ENCODE measurements around the gene SLC2A3. TPM values are rescaled to one million over a fixed set of nuclear protein-coding genes. Genes with fewer than 3 reads are reported as not detected.
"Not testable (repeated sequence)": the region's sequence is repeated elsewhere in the genome, so short reads cannot be mapped to it uniquely, and the experiment has no call there.

Gene SLC2A3
- total RNA-seq, 1 experiment from 2014 or later, result 4.0 TPM

- ChIA-PET CTCF (interaction anchor here (2.3 kb wide), 1 partner anchor 16 kb away, joined by 14 read pairs; no protein-coding TSS in a partner anchor), POLR2A (no interaction called here)
- Mint-ChIP-seq H3K4me1 (ENCODE audit: insufficient read depth, unreplicated experiment) (no peaks in the 10 kb centered on the region), H3K27me3 (ENCODE audit: insufficient read depth, unreplicated experiment) (no peaks in the 10 kb centered on the region), H3K27ac (ENCODE audit: low read depth, unreplicated experiment) (peak overlapping the region; percentile 71), H3K36me3 (ENCODE audit: insufficient read depth, unreplicated experiment) (peaks cover 17% of the 10 kb centered on the region), H3K4me3 (ENCODE audit: unreplicated experiment) (no peak overlapping the region), H3K9me3 (ENCODE audit: unreplicated experiment) (no peaks in the 10 kb centered on the region)
- DNase-seq (ENCODE audit: unreplicated experiment), result no peak
- intact Hi-C loops (cut with micrococcal nuclease), result no loop called here
- BruUV-seq (replicated peaks), result no TSS peak
- no peak for TF ChIP-seq CTCF (IDR thresholded peaks at IDR 0.05; ENCODE audit: unreplicated experiment)
These were observed 19.1 kb downstream of the SLC2A3 start for GRCh38 chr12:7916936-7917335.

GRCh38 chr12:7915661-7916403 lies 20.2 kb downstream of the SLC2A3 start:
- Mint-ChIP-seq H3K4me1 (ENCODE audit: insufficient read depth, unreplicated experiment) (no peaks in the 10 kb centered on the region), H3K27me3 (ENCODE audit: insufficient read depth, unreplicated experiment) (no peaks in the 10 kb centered on the region), H3K9me3 (ENCODE audit: unreplicated experiment) (no peaks in the 10 kb centered on the region), H3K27ac (ENCODE audit: low read depth, unreplicated experiment) (no peak overlapping the region), H3K4me3 (ENCODE audit: unreplicated experiment) (no peak overlapping the region), H3K36me3 (ENCODE audit: insufficient read depth, unreplicated experiment) (peaks cover 6% of the 10 kb centered on the region)
- intact Hi-C loops (cut with micrococcal nuclease), result no loop called here
- no peak for DNase-seq (ENCODE audit: unreplicated experiment)
- POLR2A ChIA-PET, result no interaction called here
- BruUV-seq (replicated peaks), result no TSS peak
- CTCF ChIA-PET, result interaction anchor here (0.6 to 1.0 kb wide), 2 partner anchors 24 to 214 kb away, joined by 3 to 4 read pairs; no protein-coding TSS in a partner anchor
- no peak for TF ChIP-seq CTCF (IDR thresholded peaks at IDR 0.05; ENCODE audit: unreplicated experiment)

GRCh38 chr12:7910106-7910505 lies 25.9 kb downstream of the SLC2A3 start:
- DNase-seq (ENCODE audit: unreplicated experiment); H3K36me3 Mint-ChIP-seq (ENCODE audit: insufficient read depth, unreplicated experiment); H3K27me3 Mint-ChIP-seq (ENCODE audit: insufficient read depth, unreplicated experiment); BruUV-seq (replicated peaks); H3K4me1 Mint-ChIP-seq (ENCODE audit: insufficient read depth, unreplicated experiment); H3K27ac Mint-ChIP-seq (ENCODE audit: low read depth, unreplicated experiment); H3K9me3 Mint-ChIP-seq (ENCODE audit: unreplicated experiment); intact Hi-C loops (cut with micrococcal nuclease); H3K4me3 Mint-ChIP-seq (ENCODE audit: unreplicated experiment): not testable (repeated sequence)
- ChIA-PET CTCF (interaction anchor here (0.6 to 1.5 kb wide), 5 partner anchors 9 to 132 kb away, joined by 3 to 5 read pairs (median 5); no protein-coding TSS in a partner anchor), POLR2A (interaction anchor here (0.7 kb wide), 1 partner anchor 313 kb away, joined by 3 read pairs; no protein-coding TSS in a partner anchor)

GRCh38 chr12:7907009-7907408 lies 29.0 kb downstream of the SLC2A3 start:
- intact Hi-C loops (cut with micrococcal nuclease), result loop anchor here (1.0 kb wide), 1 partner anchor 47 kb away; no protein-coding TSS in a partner anchor
- ChIA-PET CTCF (interaction anchor here (0.6 to 3.8 kb wide), 9 partner anchors 13 to 1710 kb away, joined by 3 to 22 read pairs (median 4); no protein-coding TSS in a partner anchor), POLR2A (no interaction called here)
- no peak overlapping the region for H3K27ac Mint-ChIP-seq (ENCODE audit: low read depth, unreplicated experiment)
- H3K9me3 Mint-ChIP-seq (ENCODE audit: unreplicated experiment), result no peaks in the 10 kb centered on the region
- H3K36me3 Mint-ChIP-seq (ENCODE audit: insufficient read depth, unreplicated experiment), result no peaks in the 10 kb centered on the region
- no peaks in the 10 kb centered on the region for H3K27me3 Mint-ChIP-seq (ENCODE audit: insufficient read depth, unreplicated experiment)
- H3K4me1 Mint-ChIP-seq (ENCODE audit: insufficient read depth, unreplicated experiment), result no peaks in the 10 kb centered on the region
- no TSS peak for BruUV-seq (replicated peaks)
- DNase-seq (ENCODE audit: unreplicated experiment), result peak; percentile 61
- peak; percentile 17 for TF ChIP-seq CTCF (IDR thresholded peaks at IDR 0.05; ENCODE audit: unreplicated experiment)
- no peak overlapping the region for H3K4me3 Mint-ChIP-seq (ENCODE audit: unreplicated experiment)

GRCh38 chr12:7906303-7906702 lies 29.7 kb downstream of the SLC2A3 start:
- H3K4me3 Mint-ChIP-seq (ENCODE audit: unreplicated experiment); H3K27ac Mint-ChIP-seq (ENCODE audit: low read depth, unreplicated experiment); H3K9me3 Mint-ChIP-seq (ENCODE audit: unreplicated experiment); intact Hi-C loops (cut with micrococcal nuclease); H3K36me3 Mint-ChIP-seq (ENCODE audit: insufficient read depth, unreplicated experiment); H3K4me1 Mint-ChIP-seq (ENCODE audit: insufficient read depth, unreplicated experiment); DNase-seq (ENCODE audit: unreplicated experiment); POLR2A ChIA-PET; BruUV-seq (replicated peaks); H3K27me3 Mint-ChIP-seq (ENCODE audit: insufficient read depth, unreplicated experiment): not testable (repeated sequence)
- CTCF ChIA-PET, result interaction anchor here (0.6 to 3.8 kb wide), 7 partner anchors 12 to 182 kb away, joined by 3 to 22 read pairs (median 4); no protein-coding TSS in a partner anchor

- H3K9me3 Mint-ChIP-seq (ENCODE audit: unreplicated experiment); H3K27me3 Mint-ChIP-seq (ENCODE audit: insufficient read depth, unreplicated experiment); H3K4me3 Mint-ChIP-seq (ENCODE audit: unreplicated experiment); H3K27ac Mint-ChIP-seq (ENCODE audit: low read depth, unreplicated experiment); BruUV-seq (replicated peaks); DNase-seq (ENCODE audit: unreplicated experiment); intact Hi-C loops (cut with micrococcal nuclease); H3K36me3 Mint-ChIP-seq (ENCODE audit: insufficient read depth, unreplicated experiment); H3K4me1 Mint-ChIP-seq (ENCODE audit: insufficient read depth, unreplicated experiment): not testable (repeated sequence)
- CTCF ChIA-PET, result interaction anchor here (0.6 to 3.8 kb wide), 6 partner anchors 13 to 888 kb away, joined by 3 to 22 read pairs (median 4); no protein-coding TSS in a partner anchor
- POLR2A ChIA-PET, result interaction anchor here (0.6 to 1.2 kb wide), 2 partner anchors 10 to 13 kb away, joined by 3 read pairs; no protein-coding TSS in a partner anchor
These were observed 30.3 kb downstream of the SLC2A3 start for GRCh38 chr12:7905600-7906125.

All from MCF 10A (cell line).